ENCODE data around the gene UQCRHL. TPM values are rescaled to one million over a fixed set of nuclear protein-coding genes. Genes with fewer than 3 reads are reported as not detected.

UQCRHL gene
- total RNA-seq, 1 donor from 2014 or later: 1.5 TPM

DNA sequence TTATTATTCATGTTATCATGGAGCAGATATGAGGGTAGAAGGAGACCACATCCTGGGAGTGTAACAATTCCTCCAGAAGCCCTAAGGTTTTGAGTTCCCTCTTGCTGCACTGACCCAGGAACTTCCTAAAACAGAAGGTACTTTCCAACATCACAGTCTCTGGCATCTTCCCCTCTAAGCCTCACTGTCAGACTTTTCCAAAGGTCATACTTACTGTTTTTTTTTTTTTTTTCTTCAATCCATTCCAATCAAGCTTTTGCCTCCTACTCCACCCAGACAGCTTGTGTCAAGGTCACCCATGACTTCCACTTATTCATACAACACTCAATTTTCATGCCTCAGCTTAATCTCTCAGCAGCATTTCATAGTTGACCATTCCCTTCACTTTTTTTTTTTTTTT, 18.4 kb upstream of the UQCRHL start:
- Mint-ChIP-seq H3K4me3 (ENCODE audit: unreplicated experiment) (no peak overlapping the region), H3K36me3 (ENCODE audit: low read depth) (no peaks in the 10 kb centered on the region), H3K27me3 (ENCODE audit: low read depth) (no peaks in the 10 kb centered on the region), H3K9me3 (ENCODE audit: low read depth) (no peaks in the 10 kb centered on the region), H3K27ac (ENCODE audit: unreplicated experiment) (peak overlapping the region; percentile 85), H3K4me1 (ENCODE audit: low read depth) (peaks cover 13% of the 10 kb centered on the region)
- TF ChIP-seq, protein P1, sequence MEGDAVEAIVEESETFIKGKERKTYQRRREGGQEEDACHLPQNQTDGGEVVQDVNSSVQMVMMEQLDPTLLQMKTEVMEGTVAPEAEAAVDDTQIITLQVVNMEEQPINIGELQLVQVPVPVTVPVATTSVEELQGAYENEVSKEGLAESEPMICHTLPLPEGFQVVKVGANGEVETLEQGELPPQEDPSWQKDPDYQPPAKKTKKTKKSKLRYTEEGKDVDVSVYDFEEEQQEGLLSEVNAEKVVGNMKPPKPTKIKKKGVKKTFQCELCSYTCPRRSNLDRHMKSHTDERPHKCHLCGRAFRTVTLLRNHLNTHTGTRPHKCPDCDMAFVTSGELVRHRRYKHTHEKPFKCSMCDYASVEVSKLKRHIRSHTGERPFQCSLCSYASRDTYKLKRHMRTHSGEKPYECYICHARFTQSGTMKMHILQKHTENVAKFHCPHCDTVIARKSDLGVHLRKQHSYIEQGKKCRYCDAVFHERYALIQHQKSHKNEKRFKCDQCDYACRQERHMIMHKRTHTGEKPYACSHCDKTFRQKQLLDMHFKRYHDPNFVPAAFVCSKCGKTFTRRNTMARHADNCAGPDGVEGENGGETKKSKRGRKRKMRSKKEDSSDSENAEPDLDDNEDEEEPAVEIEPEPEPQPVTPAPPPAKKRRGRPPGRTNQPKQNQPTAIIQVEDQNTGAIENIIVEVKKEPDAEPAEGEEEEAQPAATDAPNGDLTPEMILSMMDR (IDR thresholded peaks at IDR 0.05): no peak
- DNase-seq (ENCODE audit: low spot score): no peak

DNA sequence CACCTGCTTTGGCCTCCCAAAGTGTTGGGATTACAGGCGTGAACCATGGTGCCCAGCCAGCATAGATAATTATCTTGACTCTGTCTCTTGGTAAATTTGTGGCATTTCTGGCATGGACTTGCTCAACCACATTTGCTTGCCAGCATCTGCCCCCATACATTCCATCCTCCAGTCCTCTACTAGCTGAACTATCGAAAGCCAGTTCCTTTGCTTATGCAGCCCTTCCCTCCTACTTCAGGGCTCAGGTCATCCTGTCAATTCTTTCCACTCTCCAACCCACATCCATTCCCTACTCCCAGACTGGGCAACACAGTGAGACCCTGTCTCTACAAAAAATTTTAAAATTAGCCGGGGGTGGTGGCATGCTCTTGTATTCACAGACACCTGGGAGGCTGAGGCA, 13.0 kb upstream of the UQCRHL start:
- no peaks in the 10 kb centered on the region for H3K36me3 Mint-ChIP-seq (ENCODE audit: low read depth)
- H3K27me3 Mint-ChIP-seq (ENCODE audit: low read depth): no peaks in the 10 kb centered on the region
- no peak for DNase-seq (ENCODE audit: low spot score)
- H3K4me1 Mint-ChIP-seq (ENCODE audit: low read depth): peaks cover 18% of the 10 kb centered on the region
- H3K4me3 Mint-ChIP-seq (ENCODE audit: unreplicated experiment): no peak overlapping the region
- no peaks in the 10 kb centered on the region for H3K9me3 Mint-ChIP-seq (ENCODE audit: low read depth)
- no peak overlapping the region for H3K27ac Mint-ChIP-seq (ENCODE audit: unreplicated experiment)
- TF ChIP-seq, protein P1 (IDR thresholded peaks at IDR 0.05): no peak

GRCh38 chr1:15816674-15817073, 9.2 kb upstream of the UQCRHL start:
- H3K4me3 Mint-ChIP-seq (ENCODE audit: unreplicated experiment): no peak overlapping the region
- peaks cover 18% of the 10 kb centered on the region for H3K4me1 Mint-ChIP-seq (ENCODE audit: low read depth)
- H3K36me3 Mint-ChIP-seq (ENCODE audit: low read depth): no peaks in the 10 kb centered on the region
- TF ChIP-seq, protein P1 (IDR thresholded peaks at IDR 0.05): no peak
- DNase-seq (ENCODE audit: low spot score): no peak
- no peaks in the 10 kb centered on the region for H3K9me3 Mint-ChIP-seq (ENCODE audit: low read depth)
- H3K27me3 Mint-ChIP-seq (ENCODE audit: low read depth): no peaks in the 10 kb centered on the region
- H3K27ac Mint-ChIP-seq (ENCODE audit: unreplicated experiment): no peak overlapping the region

DNA sequence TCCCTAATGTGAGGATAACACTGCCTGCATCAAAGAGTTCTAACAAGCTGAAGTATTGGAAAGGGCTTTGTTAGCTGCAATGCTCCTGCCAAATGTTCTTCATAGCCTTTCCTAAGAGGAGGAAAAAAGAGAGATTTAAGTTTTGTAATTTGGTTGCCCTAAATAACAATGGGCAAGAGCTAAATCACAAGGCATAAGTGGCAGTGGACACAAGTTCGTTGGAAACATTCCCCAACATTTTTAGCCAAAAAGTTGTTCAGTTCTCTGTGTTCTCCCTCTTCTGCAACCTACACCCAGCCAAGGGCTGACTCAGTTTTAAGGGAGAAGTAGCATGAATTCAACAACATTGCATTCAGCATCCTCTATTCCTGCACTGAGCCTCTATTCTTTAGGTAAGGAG, 2.6 kb upstream of the UQCRHL start:
- H3K27ac Mint-ChIP-seq (ENCODE audit: unreplicated experiment): no peak overlapping the region
- TF ChIP-seq, protein P1 (IDR thresholded peaks at IDR 0.05): no peak
- H3K27me3 Mint-ChIP-seq (ENCODE audit: low read depth): no peaks in the 10 kb centered on the region
- H3K36me3 Mint-ChIP-seq (ENCODE audit: low read depth): peaks cover 2% of the 10 kb centered on the region
- H3K4me1 Mint-ChIP-seq (ENCODE audit: low read depth): no peaks in the 10 kb centered on the region
- no peaks in the 10 kb centered on the region for H3K9me3 Mint-ChIP-seq (ENCODE audit: low read depth)
- no peak overlapping the region for H3K4me3 Mint-ChIP-seq (ENCODE audit: unreplicated experiment)
- no peak for DNase-seq (ENCODE audit: low spot score)

- TF ChIP-seq, protein P1 (IDR thresholded peaks at IDR 0.05): no peak
- H3K9me3 Mint-ChIP-seq (ENCODE audit: low read depth): no peaks in the 10 kb centered on the region
- H3K4me1 Mint-ChIP-seq (ENCODE audit: low read depth): no peaks in the 10 kb centered on the region
- H3K27me3 Mint-ChIP-seq (ENCODE audit: low read depth): no peaks in the 10 kb centered on the region
- peaks cover 2% of the 10 kb centered on the region for H3K36me3 Mint-ChIP-seq (ENCODE audit: low read depth)
- H3K27ac Mint-ChIP-seq (ENCODE audit: unreplicated experiment): no peak overlapping the region
- no peak overlapping the region for H3K4me3 Mint-ChIP-seq (ENCODE audit: unreplicated experiment)
- DNase-seq (ENCODE audit: low spot score): no peak
These were observed 1.5 kb upstream of the UQCRHL start for GRCh38 chr1:15808955-15809354.
